ENCODE measurements around the gene FSD1. TPM values are rescaled to one million over a fixed set of nuclear protein-coding genes. Genes with fewer than 3 reads are reported as not detected.

The FSD1 gene
- total and polyA plus RNA-seq, 10 donors = 0.80 to 6.6 (median 2.2) TPM

DNA sequence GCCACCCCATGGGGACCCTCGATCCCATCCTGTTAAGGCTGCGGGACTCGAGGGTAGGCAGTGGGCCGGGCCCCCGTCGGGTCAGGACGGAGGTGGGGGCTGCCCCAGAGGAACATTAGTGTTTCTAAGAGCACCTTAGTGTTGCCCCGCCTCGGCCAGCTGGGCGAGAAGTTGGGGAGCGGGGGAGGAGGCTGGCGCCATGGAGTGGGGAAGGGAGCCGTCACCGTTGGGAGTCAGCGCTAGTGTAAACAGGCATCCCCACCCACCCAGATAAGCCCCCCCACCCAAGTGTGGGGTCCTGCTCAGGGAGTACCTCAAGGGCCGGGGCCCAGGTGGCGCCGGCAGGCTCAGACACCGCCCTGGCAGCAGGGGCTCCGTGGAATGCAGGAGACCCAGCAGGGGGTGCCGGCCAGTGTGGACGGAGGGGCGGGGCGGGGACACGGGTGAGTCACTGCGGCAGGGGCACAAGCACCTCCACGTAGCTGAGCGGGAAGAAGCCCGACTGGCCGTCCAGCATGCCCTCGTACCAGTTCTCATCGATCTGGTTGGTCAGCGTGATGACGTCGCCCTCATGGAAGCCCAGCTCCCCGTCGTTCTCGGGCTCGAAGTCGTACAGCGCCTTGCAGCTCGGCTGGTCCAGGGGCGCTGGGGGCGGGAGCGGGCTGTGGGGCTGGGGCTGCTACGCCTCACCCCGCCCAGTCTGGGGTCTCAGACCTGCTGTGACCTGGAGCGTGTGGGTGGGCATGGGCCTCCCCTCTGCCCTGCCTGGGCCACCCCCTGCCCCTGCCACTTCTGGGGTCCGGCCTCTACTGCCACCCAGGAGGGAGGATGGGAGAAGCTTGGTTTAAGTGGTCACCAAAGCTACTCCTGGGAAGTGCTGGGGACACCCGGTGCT lies 57.0 kb downstream of the FSD1 start:
- Histone ChIP-seq H3K36me3 (peaks cover 4 to 100% (median 83%) of the 10 kb centered on the region in 6 donors), H3K9me3 (no peaks in the 10 kb centered on the region), H3K27ac (peak overlapping the region in 3 of 8 donors; percentile 8 to 13 (median 10)), H3K4me1 (peaks cover 0 to 9% (median 0%) of the 10 kb centered on the region in 6 donors), H3K4me3 (no peak overlapping the region), H3K27me3 (replicated peaks in 1 of 7) (no peaks in the 10 kb centered on the region)
- no peak for TF ChIP-seq POLR2A (IDR thresholded peaks at IDR 0.05)
- TF ChIP-seq POLR2AphosphoS5 (IDR thresholded peaks at IDR 0.05) = peak in 2 of 3 donors; percentile 6 to 10
- WGBS, 5 donors = 89 to 93% (median 91%) methylated on average over 22 to 50 of the region's 50 CpGs
- intact Hi-C loops (cut with DNase I; ENCODE audit: low total_unique reads) = no loop called here
- DNase-seq = peak; percentile 75

DNA sequence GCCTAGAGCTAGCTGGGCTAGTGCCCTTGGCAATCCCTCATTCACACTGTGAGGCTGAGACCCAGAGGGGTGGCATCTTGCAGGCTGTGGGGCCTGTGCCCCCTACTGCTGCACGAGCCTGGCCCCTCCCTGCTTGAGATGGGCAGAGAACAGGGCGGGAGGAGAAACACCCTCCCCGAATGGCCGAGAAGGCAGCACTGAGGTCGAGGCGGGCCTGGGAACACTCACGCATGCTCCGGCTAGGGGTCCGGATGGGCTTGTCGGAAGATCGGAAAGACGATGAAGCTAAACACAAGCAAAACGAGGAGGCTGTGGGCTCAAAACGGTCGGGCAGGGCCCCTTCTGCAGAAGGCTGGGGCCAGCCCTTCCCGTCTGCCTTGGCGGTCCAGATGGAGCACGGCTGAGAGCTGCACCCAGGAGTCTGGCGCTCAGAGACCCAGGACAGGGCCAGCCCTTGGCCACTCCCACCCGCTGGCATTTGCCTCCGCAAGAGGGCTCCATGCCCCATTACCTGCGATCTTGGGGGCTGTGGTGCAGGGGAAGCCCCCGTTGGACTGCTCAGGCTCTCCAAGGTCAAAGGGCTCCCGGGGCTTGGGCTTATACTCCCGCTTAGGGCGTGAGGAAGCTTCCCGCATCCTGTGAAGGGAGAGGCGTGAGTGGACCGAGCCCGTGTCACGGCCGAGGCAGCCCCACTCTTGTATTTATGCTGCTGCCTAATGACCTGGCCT lies 57.9 kb downstream of the FSD1 start:
- TF ChIP-seq, protein P1, sequence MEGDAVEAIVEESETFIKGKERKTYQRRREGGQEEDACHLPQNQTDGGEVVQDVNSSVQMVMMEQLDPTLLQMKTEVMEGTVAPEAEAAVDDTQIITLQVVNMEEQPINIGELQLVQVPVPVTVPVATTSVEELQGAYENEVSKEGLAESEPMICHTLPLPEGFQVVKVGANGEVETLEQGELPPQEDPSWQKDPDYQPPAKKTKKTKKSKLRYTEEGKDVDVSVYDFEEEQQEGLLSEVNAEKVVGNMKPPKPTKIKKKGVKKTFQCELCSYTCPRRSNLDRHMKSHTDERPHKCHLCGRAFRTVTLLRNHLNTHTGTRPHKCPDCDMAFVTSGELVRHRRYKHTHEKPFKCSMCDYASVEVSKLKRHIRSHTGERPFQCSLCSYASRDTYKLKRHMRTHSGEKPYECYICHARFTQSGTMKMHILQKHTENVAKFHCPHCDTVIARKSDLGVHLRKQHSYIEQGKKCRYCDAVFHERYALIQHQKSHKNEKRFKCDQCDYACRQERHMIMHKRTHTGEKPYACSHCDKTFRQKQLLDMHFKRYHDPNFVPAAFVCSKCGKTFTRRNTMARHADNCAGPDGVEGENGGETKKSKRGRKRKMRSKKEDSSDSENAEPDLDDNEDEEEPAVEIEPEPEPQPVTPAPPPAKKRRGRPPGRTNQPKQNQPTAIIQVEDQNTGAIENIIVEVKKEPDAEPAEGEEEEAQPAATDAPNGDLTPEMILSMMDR (IDR thresholded peaks at IDR 0.05 in 8 of 11, conservative IDR thresholded peaks at IDR 0.05 in 3 of 11) = no peak
- TF ChIP-seq POLR2A (IDR thresholded peaks at IDR 0.05) (no peak), POLR2AphosphoS5 (IDR thresholded peaks at IDR 0.05) (peak in 1 of 3 donors; percentile 19)
- WGBS, 5 donors = 88 to 90% (median 89%) methylated on average over 25 to 32 of the region's 32 CpGs

DNA sequence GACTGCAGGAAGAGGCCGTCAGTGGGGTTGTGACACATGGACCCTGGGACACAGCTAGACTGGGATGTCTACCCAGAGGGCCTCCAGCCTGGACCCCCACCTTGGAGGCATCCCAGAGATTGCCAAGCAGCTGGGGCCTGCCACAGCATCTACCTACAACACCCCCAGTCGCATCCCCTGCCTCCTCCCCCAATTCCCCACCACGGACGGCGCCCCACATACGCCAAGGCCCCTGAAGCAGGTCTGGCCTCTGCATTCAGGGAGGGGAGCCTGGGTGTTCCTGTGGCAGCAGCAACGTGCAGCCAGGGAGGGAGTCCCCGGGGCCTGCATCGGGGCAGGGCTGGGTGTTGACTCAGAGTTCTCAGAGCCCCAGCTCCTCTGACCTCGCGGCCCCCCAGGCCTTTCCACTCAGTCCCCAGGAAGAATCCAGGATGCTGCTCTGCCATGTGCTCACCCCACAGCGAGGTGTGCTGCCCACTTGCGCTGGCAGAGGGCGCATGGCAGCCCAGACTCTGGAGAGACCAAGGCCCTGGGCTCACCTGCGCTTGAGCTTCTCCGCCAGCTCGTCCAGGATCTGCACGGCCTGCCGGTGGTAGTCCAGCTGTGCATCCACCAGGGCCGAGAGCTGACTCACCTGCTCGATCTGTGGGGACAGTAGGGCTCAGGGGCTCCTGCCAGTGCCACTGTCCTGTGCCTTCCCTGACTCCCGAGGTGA lies 58.6 kb downstream of the FSD1 start:
- peak; percentile 74 for DNase-seq
- Histone ChIP-seq H3K27me3 (replicated peaks in 1 of 7) (no peaks in the 10 kb centered on the region), H3K9me3 (no peaks in the 10 kb centered on the region), H3K4me3 (no peak overlapping the region), H3K36me3 (peaks cover 4 to 100% (median 87%) of the 10 kb centered on the region in 6 donors), H3K27ac (no peak overlapping the region), H3K4me1 (peaks cover 4 to 23% (median 6%) of the 10 kb centered on the region in 6 donors)
- TF ChIP-seq, protein P1 (IDR thresholded peaks at IDR 0.05 in 8 of 11, conservative IDR thresholded peaks at IDR 0.05 in 3 of 11) = peak in 5 of 11 experiments; percentile 11 to 41 (median 18)
- TF ChIP-seq POLR2AphosphoS5 (IDR thresholded peaks at IDR 0.05) (peak; percentile 17 to 63 (median 40)), POLR2A (IDR thresholded peaks at IDR 0.05) (no peak)
- intact Hi-C loops (cut with DNase I; ENCODE audit: low total_unique reads) = no loop called here
- 82 to 87% (median 85%) methylated on average over 10 to 22 of the region's 22 CpGs for WGBS, 5 donors

More for the DNA sequence above, 57.9 kb downstream of the FSD1 start:
- Histone ChIP-seq H3K4me1 (peaks cover 0 to 15% (median 0%) of the 10 kb centered on the region in 6 donors), H3K4me3 (no peak overlapping the region), H3K27me3 (replicated peaks in 1 of 7) (no peaks in the 10 kb centered on the region), H3K27ac (no peak overlapping the region), H3K9me3 (no peaks in the 10 kb centered on the region), H3K36me3 (peaks cover 4 to 100% (median 87%) of the 10 kb centered on the region in 6 donors)
- intact Hi-C loops (cut with DNase I; ENCODE audit: low total_unique reads) = no loop called here
- peak; percentile 68 for DNase-seq

DNA sequence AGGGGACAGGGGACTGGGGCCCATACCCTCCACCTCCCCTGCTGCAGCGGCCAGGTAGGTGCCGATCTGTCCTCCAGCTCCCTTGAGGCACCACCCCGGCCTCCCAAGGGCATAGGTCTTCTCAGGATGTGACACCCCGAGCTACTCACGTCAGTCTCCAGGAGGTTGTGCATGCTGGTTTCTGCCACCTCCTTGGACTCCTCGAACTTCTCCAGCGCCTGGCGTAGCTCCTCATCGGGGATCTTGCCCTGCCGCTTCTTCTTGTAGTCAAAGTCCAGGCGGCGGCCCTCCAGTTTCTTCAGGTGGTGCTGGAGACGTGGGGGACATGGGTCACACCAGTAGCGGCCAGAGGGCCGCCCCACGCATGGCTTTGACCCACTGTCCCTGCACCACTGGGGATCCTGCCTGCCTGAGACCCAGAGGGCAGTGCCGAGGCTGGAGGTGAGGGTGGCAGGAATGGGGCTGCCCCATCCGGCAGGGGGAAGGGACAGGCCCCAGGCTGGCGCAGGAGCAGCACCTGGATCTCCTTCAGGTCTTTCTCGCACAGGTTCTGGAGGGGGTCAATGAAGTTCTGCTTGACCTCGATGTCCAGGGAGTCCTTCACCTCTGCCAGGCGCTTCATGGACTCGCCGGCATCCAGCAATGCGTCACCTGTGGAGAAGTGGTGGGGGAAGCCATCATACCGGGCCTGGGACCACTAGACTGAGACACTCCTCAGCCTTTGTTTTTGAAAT lies 59.3 kb downstream of the FSD1 start:
- no peak overlapping the region for H3K4me3 ChIP-seq
- H3K9me3 ChIP-seq = no peaks in the 10 kb centered on the region
- no peak overlapping the region for H3K27ac ChIP-seq
- peaks cover 4 to 95% (median 81%) of the 10 kb centered on the region in 6 donors for H3K36me3 ChIP-seq
- TF ChIP-seq POLR2AphosphoS5 (IDR thresholded peaks at IDR 0.05) = peak in 2 of 3 donors; percentile 12 to 13
- TF ChIP-seq, protein P1 (IDR thresholded peaks at IDR 0.05 in 8 of 11, conservative IDR thresholded peaks at IDR 0.05 in 3 of 11) = no peak
- peaks cover 11 to 30% (median 13%) of the 10 kb centered on the region in 6 donors for H3K4me1 ChIP-seq
- intact Hi-C loops (cut with DNase I; ENCODE audit: low total_unique reads) = no loop called here
- WGBS, 5 donors = 91 to 96% (median 92%) methylated on average over 16 to 26 of the region's 26 CpGs
- no peaks in the 10 kb centered on the region for H3K27me3 ChIP-seq (replicated peaks in 1 of 7)
- peak; percentile 74 for DNase-seq

All from spleen (tissue), 11 donors.